ENCODE measurements around the gene ASB1.
A peak's percentile ranks its signal among the peaks of the same experiment; 100 is the strongest.
"Not testable (repeated sequence)": the region's sequence is repeated elsewhere in the genome, so short reads cannot be mapped to it uniquely, and the experiment has no call there.

Gene ASB1

GRCh38 chr2:238423561-238424312, 3.0 kb upstream of the ASB1 start:
- no peak for DNase-seq (ENCODE audit: low spot score)

- DNase-seq (ENCODE audit: low spot score) = no peak
These were observed 2.4 kb upstream of the ASB1 start for GRCh38 chr2:238424313-238424700.

GRCh38 chr2:238425505-238425978, 1.2 kb upstream of the ASB1 start:
- no peak for DNase-seq (ENCODE audit: low spot score)

- peak; percentile 40 for DNase-seq (ENCODE audit: low spot score)
These were observed 654 bp upstream of the ASB1 start for GRCh38 chr2:238425979-238426567.

GRCh38 chr2:238427435-238428162, 872 bp downstream of the ASB1 start:
- no peak for DNase-seq (ENCODE audit: low spot score)

- no peak for DNase-seq (ENCODE audit: low spot score)
These were observed 2.1 kb downstream of the ASB1 start for GRCh38 chr2:238428866-238429265.

GRCh38 chr2:238430781-238431180, 4.1 kb downstream of the ASB1 start:
- no peak for DNase-seq (ENCODE audit: low spot score)

- no peak for DNase-seq (ENCODE audit: low spot score)
These were observed 4.7 kb downstream of the ASB1 start for GRCh38 chr2:238431456-238431855.

GRCh38 chr2:238433300-238433915, 6.7 kb downstream of the ASB1 start:
- no peak for DNase-seq (ENCODE audit: low spot score)

GRCh38 chr2:238433941-238434845, 7.5 kb downstream of the ASB1 start:
- no peak for DNase-seq (ENCODE audit: low spot score)

GRCh38 chr2:238434846-238435751, 8.4 kb downstream of the ASB1 start:
- DNase-seq (ENCODE audit: low spot score) = no peak

- DNase-seq (ENCODE audit: low spot score) = no peak
These were observed 9.0 kb downstream of the ASB1 start for GRCh38 chr2:238435752-238436096.

GRCh38 chr2:238438856-238439849, 12.4 kb downstream of the ASB1 start:
- DNase-seq (ENCODE audit: low spot score) = peak; percentile 14

- DNase-seq (ENCODE audit: low spot score) = no peak
These were observed 13.2 kb downstream of the ASB1 start for GRCh38 chr2:238439917-238440316.

GRCh38 chr2:238440331-238440730, 13.6 kb downstream of the ASB1 start:
- no peak for DNase-seq (ENCODE audit: low spot score)

- no peak for DNase-seq (ENCODE audit: low spot score)
These were observed 14.0 kb downstream of the ASB1 start for GRCh38 chr2:238440767-238441166.

- DNase-seq (ENCODE audit: low spot score) = no peak
These were observed 14.8 kb downstream of the ASB1 start for GRCh38 chr2:238441262-238442114.

- not testable (repeated sequence) for DNase-seq (ENCODE audit: low spot score)
These were observed 15.5 kb downstream of the ASB1 start for GRCh38 chr2:238442257-238442656.

All from Ammon's horn (tissue), 1 donor.